Upper lobe of left lung (tissue), 4 donors: ENCODE measurements around the gene VSIR.

ENCODE experiments used
- CTCF ChIP-seq, 6 experiments: fragments of 450-650 bp in 4 of 6; fragments of 200-600 bp in 2 of 6; sonication (generic) in 2 of 6; IDR thresholded peaks; one replicate each; pipeline ENCODE4 v1.5.1; 2016 to 2019; ENCODE audit warnings: antibody characterized with exemption in 6 of 6
- EP300 ChIP-seq, 4 donors: sonication (generic); formaldehyde crosslinking; IDR thresholded peaks; one replicate each; pipeline ENCODE4 v1.5.1; 2017; ENCODE audit warnings: antibody characterized with exemption in 4 of 4, control low read depth in 2 of 4
- POLR2A ChIP-seq, 4 donors: fragments of 450-650 bp; IDR thresholded peaks; one replicate each; pipeline ENCODE4 v1.5.1; 2016 to 2017; ENCODE audit warnings: antibody characterized with exemption in 4 of 4, mild to moderate bottlenecking in 2 of 4

DNA sequence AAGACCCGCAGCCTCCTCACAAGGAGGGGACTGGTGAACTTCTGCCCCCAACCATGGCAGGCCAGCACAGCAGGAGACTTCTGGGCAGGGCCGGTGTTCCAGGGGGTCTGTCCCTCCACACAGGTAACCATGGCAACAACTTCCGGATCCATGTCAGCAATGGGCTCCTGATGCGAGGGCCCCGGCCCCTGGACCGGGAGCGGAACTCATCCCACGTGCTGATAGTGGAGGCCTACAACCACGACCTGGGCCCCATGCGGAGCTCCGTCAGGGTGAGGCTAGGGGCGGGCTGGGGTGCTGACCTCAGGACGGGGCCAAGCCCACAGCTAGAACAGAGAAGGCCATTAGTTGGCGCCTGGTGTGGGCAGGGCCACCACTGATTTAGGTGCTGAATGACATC lies 48.1 kb downstream of the VSIR start:
- TF ChIP-seq CTCF (IDR thresholded peaks at IDR 0.05) (no peak), POLR2A (IDR thresholded peaks at IDR 0.05) (no peak), EP300 (IDR thresholded peaks at IDR 0.05) (no peak)
